OCI-M2 (cell line): ENCODE data around the gene NCOR1.
"Not testable (repeated sequence)": the region's sequence is repeated elsewhere in the genome, so short reads cannot be mapped to it uniquely, and the experiment has no call there.

Experiments
- DNase-seq: peaks from one replicate; lab custom pipeline; 2025; ENCODE audit not compliant: unreplicated experiment; lab: John Stamatoyannopoulos, UW

NCOR1 gene

GRCh38 chr17:16101440-16101839 lies 113.9 kb downstream of the NCOR1 start:
- no peak for DNase-seq

GRCh38 chr17:16100737-16101400 lies 114.5 kb downstream of the NCOR1 start:
- DNase-seq, result no peak

- no peak for DNase-seq
Measured at GRCh38 chr17:16091773-16092172, 123.6 kb downstream of the NCOR1 start.

GRCh38 chr17:16086957-16087356 lies 128.4 kb downstream of the NCOR1 start:
- DNase-seq, result no peak

GRCh38 chr17:16085066-16085699 lies 130.2 kb downstream of the NCOR1 start:
- no peak for DNase-seq

- no peak for DNase-seq
Measured at GRCh38 chr17:16083223-16083622, 132.1 kb downstream of the NCOR1 start.

- no peak for DNase-seq
Measured at GRCh38 chr17:16081507-16082087, 133.7 kb downstream of the NCOR1 start.

GRCh38 chr17:16080366-16080765 lies 135.0 kb downstream of the NCOR1 start:
- no peak for DNase-seq

- no peak for DNase-seq
Measured at GRCh38 chr17:16075949-16076348, 139.4 kb downstream of the NCOR1 start.

GRCh38 chr17:16074423-16074822 lies 140.9 kb downstream of the NCOR1 start:
- no peak for DNase-seq

- no peak for DNase-seq
Measured at GRCh38 chr17:16073845-16074244, 141.5 kb downstream of the NCOR1 start.

- DNase-seq, result no peak
Measured at GRCh38 chr17:16072031-16072430, 143.3 kb downstream of the NCOR1 start.

- DNase-seq, result no peak
Measured at GRCh38 chr17:16068323-16068722, 147.0 kb downstream of the NCOR1 start.

GRCh38 chr17:16066125-16066524 lies 149.2 kb downstream of the NCOR1 start:
- DNase-seq, result no peak

GRCh38 chr17:16061631-16062030 lies 153.7 kb downstream of the NCOR1 start:
- DNase-seq, result no peak

- not testable (repeated sequence) for DNase-seq
Measured at GRCh38 chr17:16055139-16055538, 160.2 kb downstream of the NCOR1 start.

- DNase-seq, result no peak
Measured at GRCh38 chr17:16052486-16052885, 162.8 kb downstream of the NCOR1 start.

- no peak for DNase-seq
Measured at GRCh38 chr17:16050844-16051243, 164.5 kb downstream of the NCOR1 start.

- DNase-seq, result no peak
Measured at GRCh38 chr17:16048811-16049449, 166.4 kb downstream of the NCOR1 start.

- DNase-seq, result no peak
Measured at GRCh38 chr17:16046966-16047365, 168.4 kb downstream of the NCOR1 start.

- DNase-seq, result no peak
Measured at GRCh38 chr17:16044487-16044886, 170.8 kb downstream of the NCOR1 start.

GRCh38 chr17:16040710-16041251 lies 174.6 kb downstream of the NCOR1 start:
- no peak for DNase-seq
